ENCODE data around the gene FBXL16.

DNA sequence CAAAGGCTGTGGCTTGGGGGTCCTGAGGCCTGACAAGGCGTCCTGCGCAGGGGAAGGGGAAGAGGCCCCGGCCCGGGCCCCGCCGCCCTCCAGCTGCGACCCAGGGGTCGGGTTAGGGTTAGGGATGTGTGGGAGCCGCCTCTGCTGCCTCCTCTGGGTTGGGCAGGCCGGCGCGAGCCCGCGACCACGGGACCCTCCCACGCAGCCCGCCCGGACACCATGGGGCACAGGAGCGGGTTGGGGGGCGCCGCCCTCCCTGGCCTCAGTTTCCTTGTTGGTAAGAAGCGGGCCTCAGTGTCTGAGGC lies 34.8 kb upstream of the FBXL16 start:
- TF ChIP-seq, protein P1, sequence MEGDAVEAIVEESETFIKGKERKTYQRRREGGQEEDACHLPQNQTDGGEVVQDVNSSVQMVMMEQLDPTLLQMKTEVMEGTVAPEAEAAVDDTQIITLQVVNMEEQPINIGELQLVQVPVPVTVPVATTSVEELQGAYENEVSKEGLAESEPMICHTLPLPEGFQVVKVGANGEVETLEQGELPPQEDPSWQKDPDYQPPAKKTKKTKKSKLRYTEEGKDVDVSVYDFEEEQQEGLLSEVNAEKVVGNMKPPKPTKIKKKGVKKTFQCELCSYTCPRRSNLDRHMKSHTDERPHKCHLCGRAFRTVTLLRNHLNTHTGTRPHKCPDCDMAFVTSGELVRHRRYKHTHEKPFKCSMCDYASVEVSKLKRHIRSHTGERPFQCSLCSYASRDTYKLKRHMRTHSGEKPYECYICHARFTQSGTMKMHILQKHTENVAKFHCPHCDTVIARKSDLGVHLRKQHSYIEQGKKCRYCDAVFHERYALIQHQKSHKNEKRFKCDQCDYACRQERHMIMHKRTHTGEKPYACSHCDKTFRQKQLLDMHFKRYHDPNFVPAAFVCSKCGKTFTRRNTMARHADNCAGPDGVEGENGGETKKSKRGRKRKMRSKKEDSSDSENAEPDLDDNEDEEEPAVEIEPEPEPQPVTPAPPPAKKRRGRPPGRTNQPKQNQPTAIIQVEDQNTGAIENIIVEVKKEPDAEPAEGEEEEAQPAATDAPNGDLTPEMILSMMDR (IDR thresholded peaks at IDR 0.05; ENCODE audit: low read length): no peak
- no peak for TF ChIP-seq EZH2 (IDR thresholded peaks at IDR 0.05; ENCODE audit: borderline replicate concordance, low read length)

All from OCI-LY1 (cell line).